SK-N-SH treated with all-trans-retinoic acid at 6 μM for 48 hours (cell line): ENCODE measurements around the gene ISM2.

Source experiments
- ARNTL ChIP-seq: fragments of 450-650 bp; formaldehyde crosslinking; IDR thresholded peaks from 2 replicates; pipeline ENCODE4 v1.5.0; 2020; ENCODE audit warnings: low read depth, mild to moderate bottlenecking, moderate library complexity, borderline replicate concordance
- CREB5 ChIP-seq: fragments of 250-450 bp; sonication (Bioruptor Pico); IDR thresholded peaks from 2 replicates; pipeline ENCODE4 v1.5.1; 2020; ENCODE audit warnings: low read depth, mild to moderate bottlenecking, moderate library complexity
- ISL1 ChIP-seq: fragments of 250-450 bp; sonication (Bioruptor Pico); IDR thresholded peaks from 2 replicates; pipeline ENCODE4 v2.1.2; 2022; ENCODE audit warnings: mild to moderate bottlenecking, moderate library complexity
- OSR1 ChIP-seq: fragments of 250-450 bp; sonication (Bioruptor Pico); IDR thresholded peaks from 2 replicates; pipeline ENCODE4 v1.8.0; 2022; ENCODE audit warnings: moderate library complexity, mild to moderate bottlenecking, inconsistent platforms
- PATZ1 ChIP-seq: fragments of 250-450 bp; sonication (Bioruptor Pico); IDR thresholded peaks from 2 replicates; pipeline ENCODE4 v1.8.0; 2020; ENCODE audit warnings: mild to moderate bottlenecking, moderate library complexity, borderline replicate concordance
- PPARA ChIP-seq: fragments of 250-450 bp; sonication (Bioruptor Pico); IDR thresholded peaks from 2 replicates; pipeline ENCODE4 v1.5.0; 2020; ENCODE audit warnings: mild to moderate bottlenecking, borderline replicate concordance
- TCF4 ChIP-seq: fragments of 250-450 bp; sonication (Bioruptor Pico); IDR thresholded peaks from 2 replicates; pipeline ENCODE4 v1.8.0; 2021; ENCODE audit warnings: mild to moderate bottlenecking, moderate library complexity, borderline replicate concordance
- TOX ChIP-seq: fragments of 250-450 bp; sonication (Bioruptor Pico); IDR thresholded peaks from 2 replicates; pipeline ENCODE4 v1.8.0; 2021; ENCODE audit warnings: mild to moderate bottlenecking, moderate library complexity, borderline replicate concordance
- ZFP3 ChIP-seq: fragments of 250-450 bp; sonication (Bioruptor Pico); IDR thresholded peaks from 2 replicates; pipeline ENCODE4 v1.5.0; 2020; ENCODE audit warnings: mild to moderate bottlenecking, moderate library complexity
- ZFP30 ChIP-seq: fragments of 450-650 bp; formaldehyde crosslinking; IDR thresholded peaks from 2 replicates; pipeline ENCODE4 v1.5.0; 2022; ENCODE audit warnings: mild to moderate bottlenecking, moderate library complexity
- ZNF8 ChIP-seq: fragments of 450-650 bp; formaldehyde crosslinking; IDR thresholded peaks from 2 replicates; pipeline ENCODE4 v1.5.0; 2020; ENCODE audit warnings: mild to moderate bottlenecking, moderate library complexity

- TF ChIP-seq ZFP30 (CRISPR knock-in tag) (no peak), ZNF8 (CRISPR knock-in tag) (no peak), ARNTL (no peak), ZFP3 (CRISPR knock-in tag) (no peak), OSR1 (CRISPR knock-in tag) (no peak), PPARA (CRISPR knock-in tag) (no peak), TOX (no peak), CREB5 (no peak), ISL1 (no peak), TCF4 (no peak), PATZ1 (no peak)
These were observed 60.0 kb downstream of the ISM2 start for GRCh38 chr14:77438596-77438995.
